ENCODE measurements around the gene OR6C65.

DNA sequence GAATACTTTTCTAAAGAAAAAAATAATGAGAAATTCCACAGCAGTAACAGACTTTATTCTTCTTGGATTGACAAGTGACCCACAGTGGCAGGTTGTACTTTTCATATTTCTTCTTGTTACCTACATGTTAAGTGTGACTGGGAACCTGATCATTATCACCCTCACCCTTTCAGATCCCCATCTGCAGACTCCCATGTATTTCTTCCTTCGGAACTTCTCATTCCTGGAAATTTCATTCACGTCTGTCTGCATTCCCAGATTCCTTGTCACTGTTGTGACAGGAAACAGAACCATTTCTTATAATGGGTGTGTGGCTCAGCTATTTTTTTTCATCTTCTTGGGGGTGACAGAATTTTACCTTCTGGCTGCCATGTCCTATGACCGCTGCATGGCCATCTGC lies 35.2 kb upstream of the OR6C65 start:
- no peak for TF ChIP-seq CTCF (IDR thresholded peaks at IDR 0.05)
- no peak for TF ChIP-seq POLR2A (IDR thresholded peaks at IDR 0.05)
- no peak for TF ChIP-seq POLR2AphosphoS5 (IDR thresholded peaks at IDR 0.05)
- TF ChIP-seq EP300 (IDR thresholded peaks at IDR 0.05): no peak

All from sigmoid colon (tissue), 4 donors.